Thyroid gland (tissue), 4 donors: ENCODE data around the gene SPA17.

Experiments used
- CTCF ChIP-seq, 6 experiments: fragments of 200-600 bp in 3 of 6; fragments of 450-650 bp in 3 of 6; sonication (generic) in 3 of 6; IDR thresholded peaks; one replicate each; pipeline ENCODE4 v1.5.1; 2016 to 2019; ENCODE audit warnings: antibody characterized with exemption in 6 of 6, mild to moderate bottlenecking in 2 of 6, inconsistent platforms in 1 of 6, moderate library complexity in 1 of 6
- POLR2A ChIP-seq, 2 donors: fragments of 450-650 bp; IDR thresholded peaks; one replicate each; pipeline ENCODE4 v1.6.1; 2017; ENCODE audit warnings: antibody characterized with exemption in 2 of 2, mild to moderate bottlenecking in 2 of 2, moderate library complexity in 1 of 2

DNA sequence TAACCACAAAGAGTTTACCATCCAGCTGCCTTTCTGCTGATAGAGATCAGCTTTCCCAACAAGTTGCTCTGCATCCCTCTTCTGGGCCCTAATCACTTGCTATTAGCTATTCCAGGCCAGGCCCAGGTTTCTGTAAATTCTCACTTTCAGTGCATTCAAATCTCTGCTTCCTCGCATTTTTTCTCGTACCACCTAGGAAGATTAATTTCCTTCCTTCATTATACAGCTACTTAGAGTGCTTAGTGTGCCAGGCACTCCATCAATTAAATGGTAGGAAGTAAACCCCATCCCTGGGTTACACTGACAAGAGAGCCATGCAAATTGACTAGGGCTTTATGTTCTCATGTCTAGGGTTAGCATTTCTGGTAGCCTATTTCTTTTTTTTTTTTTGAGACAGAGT, 9.8 kb upstream of the SPA17 start:
- no peak for TF ChIP-seq CTCF (IDR thresholded peaks at IDR 0.05)
- TF ChIP-seq POLR2A (IDR thresholded peaks at IDR 0.05): no peak
